ENCODE results near the gene UBR1.
"Not testable (repeated sequence)": the region's sequence is repeated elsewhere in the genome, so short reads cannot be mapped to it uniquely, and the experiment has no call there.

Gene UBR1

DNA sequence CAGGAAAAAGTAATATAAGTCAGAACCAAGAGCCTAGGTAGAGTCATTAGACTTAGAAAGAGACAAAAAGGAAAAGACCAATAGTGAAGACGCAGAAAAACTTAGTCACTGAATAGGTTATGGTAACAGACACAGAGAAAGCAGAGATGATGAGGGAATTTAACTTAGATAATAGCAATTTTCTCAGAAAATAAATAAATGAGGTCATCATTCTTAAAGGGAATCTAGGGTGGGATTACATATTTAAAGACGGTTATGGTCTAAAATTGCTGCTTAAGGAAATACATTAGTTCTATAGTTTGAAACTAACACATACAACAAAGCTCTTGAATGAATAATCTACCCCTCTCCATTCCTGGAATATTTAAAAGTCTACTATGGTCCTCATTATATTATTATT lies 59.4 kb downstream of the UBR1 start:
- DNase-seq = no peak

DNA sequence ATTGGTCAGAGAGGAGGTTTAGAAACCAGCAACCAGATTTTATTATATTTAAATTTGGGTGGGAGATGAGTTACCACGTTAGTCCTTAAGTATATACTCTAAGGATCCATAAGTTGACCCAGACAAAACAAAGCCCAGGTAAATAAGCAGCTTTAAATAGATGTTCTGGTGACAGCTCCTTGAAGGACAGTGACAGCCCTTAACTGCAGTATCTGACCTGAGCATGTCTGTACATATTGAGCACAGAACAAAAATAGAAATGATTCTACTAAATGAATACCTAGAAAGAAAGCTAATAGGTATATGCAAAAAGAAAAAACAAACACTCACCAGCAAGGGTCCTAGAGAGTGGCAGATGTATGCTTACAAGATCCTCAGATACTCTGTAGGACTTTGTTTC lies 63.0 kb downstream of the UBR1 start:
- no peak for DNase-seq

DNA sequence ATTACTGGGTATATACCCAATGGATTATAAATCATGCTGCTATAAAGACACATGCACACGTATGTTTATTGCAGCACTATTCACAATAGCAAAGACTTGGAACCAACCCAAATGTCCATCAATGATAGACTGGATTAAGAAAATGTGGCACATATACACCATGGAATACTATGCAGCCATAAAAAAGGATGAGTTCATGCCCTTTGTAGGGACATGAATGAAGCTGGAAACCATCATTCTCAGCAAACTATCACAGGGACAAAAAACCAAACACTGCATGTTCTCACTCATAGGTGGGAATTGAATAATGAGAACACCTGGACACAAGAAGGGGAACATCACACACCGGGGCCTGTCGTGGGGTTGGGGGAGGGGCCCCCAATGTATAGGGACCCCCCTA lies 64.8 kb downstream of the UBR1 start:
- DNase-seq = not testable (repeated sequence)

DNA sequence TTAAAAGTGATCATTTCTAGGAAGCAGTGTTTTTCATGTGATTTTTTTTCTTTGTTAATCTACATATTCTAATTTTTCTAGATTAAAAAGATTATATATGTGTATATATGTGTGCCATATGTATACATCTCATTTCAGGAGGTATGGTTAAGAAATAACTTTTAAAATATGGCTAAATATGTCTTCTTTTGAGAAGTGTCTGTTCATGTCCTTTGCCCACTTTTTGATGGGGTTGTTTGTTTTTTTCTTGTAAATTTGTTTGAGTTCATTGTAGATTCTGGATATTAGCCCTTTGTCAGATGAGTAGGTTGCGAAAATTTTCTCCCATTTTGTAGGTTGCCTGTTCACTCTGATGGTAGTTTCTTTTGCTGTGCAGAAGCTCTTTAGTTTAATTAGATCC lies 70.6 kb downstream of the UBR1 start:
- DNase-seq = not testable (repeated sequence)

DNA sequence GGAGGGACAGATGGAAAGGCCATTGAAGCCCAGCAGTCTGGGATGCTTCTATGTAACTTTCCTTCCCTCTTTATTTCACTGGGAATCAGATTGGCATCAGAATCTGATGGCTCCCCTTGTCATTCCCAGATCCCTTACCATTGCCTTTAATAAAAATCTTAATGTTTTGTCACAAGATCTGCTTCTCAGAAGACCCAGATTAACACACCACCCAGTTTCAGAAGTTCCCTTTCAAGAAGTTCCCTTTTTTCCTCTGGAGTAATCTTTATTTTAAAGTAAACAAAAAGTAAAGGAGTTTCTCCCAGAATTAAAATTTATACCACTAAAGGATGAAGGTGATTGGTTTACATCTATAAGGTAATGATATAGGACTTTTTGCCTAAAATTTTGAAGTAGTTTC lies 76.4 kb downstream of the UBR1 start:
- DNase-seq = no peak

DNA sequence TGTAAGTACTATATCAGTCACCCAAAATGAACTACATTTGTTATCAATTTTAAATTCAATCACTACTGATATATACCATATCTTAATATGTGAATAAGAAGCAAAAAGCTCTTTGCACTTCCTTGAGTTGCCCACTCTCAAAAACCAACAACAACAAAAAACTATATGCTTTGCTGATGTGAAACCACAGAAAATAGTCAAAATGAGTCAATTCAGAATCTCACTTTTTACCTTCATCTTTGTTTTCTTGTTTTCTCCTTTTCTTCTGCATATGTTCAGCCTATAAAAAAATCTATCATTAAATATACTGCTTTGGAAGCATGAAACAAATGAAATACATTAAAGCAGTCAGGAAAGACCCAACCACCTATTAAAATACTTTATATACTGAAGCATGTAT lies 80.7 kb downstream of the UBR1 start:
- no peak for DNase-seq

GRCh38 chr15:43014671-43015070 lies 91.2 kb downstream of the UBR1 start:
- DNase-seq = not testable (repeated sequence)

DNA sequence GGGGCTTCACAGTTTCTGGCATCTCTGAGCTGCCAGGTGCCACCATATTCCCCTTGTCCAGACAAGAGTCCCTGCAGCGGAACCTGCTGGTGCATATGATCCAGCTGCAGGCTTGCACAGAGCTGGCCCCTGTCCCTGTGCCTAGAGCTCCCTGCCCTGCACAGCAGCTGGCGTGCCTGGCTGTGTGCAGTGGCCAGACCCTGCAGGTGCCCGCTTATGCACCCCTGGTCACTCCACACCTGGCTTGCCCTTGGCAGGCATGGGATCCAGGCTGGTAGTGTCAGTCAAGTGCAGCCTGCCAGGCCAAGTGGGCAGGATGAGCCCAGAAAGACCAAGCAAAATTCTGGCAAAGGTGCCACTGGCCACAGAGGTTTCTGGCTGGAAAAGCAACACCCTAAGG lies 96.6 kb downstream of the UBR1 start:
- no peak for DNase-seq

- no peak for DNase-seq
These were observed 97.7 kb downstream of the UBR1 start for GRCh38 chr15:43008150-43008549.

GRCh38 chr15:43007551-43007950 lies 98.3 kb downstream of the UBR1 start:
- DNase-seq = no peak

DNA sequence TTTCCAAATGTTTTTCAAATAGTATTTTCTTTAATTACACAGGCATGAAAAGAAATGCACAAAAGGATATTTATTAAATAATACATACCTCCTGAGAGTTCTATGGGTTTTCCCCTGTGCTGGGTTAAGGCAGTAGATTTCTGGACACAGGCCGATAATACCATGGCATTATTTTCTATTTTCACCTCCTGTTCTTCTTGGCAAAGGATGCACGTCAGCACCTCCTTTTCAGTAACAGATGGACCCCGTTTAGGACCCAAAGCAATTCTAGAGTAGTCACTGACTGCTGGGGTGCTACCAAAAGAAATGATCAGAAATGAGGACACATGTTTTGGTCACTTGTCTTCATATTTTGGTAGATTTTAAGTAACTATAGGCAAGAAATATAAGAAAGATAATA lies 98.8 kb downstream of the UBR1 start:
- no peak for DNase-seq

GRCh38 chr15:43004886-43005595 lies 100.8 kb downstream of the UBR1 start:
- not testable (repeated sequence) for DNase-seq

GRCh38 chr15:42999201-42999779 lies 106.5 kb downstream of the UBR1 start:
- no peak for DNase-seq

GRCh38 chr15:42996871-42997270 lies 109.0 kb downstream of the UBR1 start:
- no peak for DNase-seq

GRCh38 chr15:42994546-42994945 lies 111.3 kb downstream of the UBR1 start:
- DNase-seq = peak; percentile 65

GRCh38 chr15:42992626-42993025 lies 113.2 kb downstream of the UBR1 start:
- peak; percentile 27 for DNase-seq

- no peak for DNase-seq
These were observed 119.0 kb downstream of the UBR1 start for GRCh38 chr15:42986693-42987342.

- no peak for DNase-seq
These were observed 121.3 kb downstream of the UBR1 start for GRCh38 chr15:42984493-42985034.

DNA sequence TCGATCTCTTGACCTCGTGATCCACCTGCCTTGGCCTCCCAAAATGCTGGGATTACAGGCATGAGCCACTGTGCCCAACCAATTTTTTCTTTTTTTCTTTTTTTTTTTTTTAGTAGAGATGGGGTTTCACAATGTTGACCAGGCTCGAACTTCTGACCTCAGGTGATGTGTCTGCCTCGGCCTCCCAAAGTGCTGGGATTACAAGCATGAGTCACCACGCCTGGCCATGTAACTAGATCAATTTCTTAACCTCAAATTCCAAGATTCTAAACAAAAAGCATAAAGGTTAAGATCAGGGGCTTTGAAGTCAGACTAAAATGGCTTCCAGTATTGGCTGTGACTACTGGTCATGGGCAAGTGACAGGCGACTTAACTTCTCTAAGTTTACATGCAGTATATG lies 126.7 kb downstream of the UBR1 start:
- peak; percentile 11 for DNase-seq

GRCh38 chr15:42974202-42974862 lies 131.5 kb downstream of the UBR1 start:
- DNase-seq = no peak

DNA sequence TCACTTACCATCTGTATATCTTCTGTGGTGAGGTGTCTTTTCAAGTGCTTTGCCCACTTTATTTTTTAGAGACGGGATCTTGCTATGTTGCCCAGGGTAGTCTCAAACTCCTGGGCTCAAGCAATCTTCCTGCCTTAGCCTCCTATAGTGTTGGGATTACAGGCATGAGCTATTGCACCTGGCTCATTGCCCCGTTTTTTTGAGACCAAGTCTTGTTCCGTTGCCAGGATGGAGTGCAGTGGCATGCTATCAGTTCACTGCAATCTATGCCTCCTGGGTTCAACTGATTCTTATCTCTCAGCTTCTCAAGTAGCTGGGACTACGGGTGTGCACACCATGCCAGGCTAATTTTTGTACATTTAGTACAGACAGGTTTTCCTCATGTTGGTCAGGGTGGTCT lies 132.7 kb downstream of the UBR1 start:
- no peak for DNase-seq

GRCh38 chr15:42971830-42972229 lies 134.0 kb downstream of the UBR1 start:
- no peak for DNase-seq

DNA sequence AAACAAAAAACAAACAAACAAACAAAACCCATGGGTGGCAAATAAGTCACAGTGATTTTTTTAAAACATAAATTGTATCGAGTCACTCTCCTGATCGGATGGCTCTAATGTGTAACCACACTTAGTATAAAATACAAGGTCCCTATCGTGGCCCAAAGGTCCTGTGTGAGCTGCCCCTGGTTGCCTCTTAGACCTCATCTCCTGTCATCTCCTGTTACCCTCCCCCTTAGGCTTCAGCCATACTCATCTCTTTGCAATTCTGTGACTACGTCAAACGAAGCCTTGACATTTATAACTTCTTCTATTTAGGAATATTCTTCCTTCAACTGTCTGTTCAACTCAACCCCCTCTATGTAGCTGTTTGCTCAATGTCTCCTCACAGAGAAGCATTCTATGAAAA lies 141.4 kb downstream of the UBR1 start:
- no peak for DNase-seq

GRCh38 chr15:42955518-42955917 lies 150.3 kb downstream of the UBR1 start:
- peak; percentile 85 for DNase-seq
